Left lung (tissue), 10 donors: ENCODE measurements around the gene PRICKLE1. TPM values are rescaled to one million over a fixed set of nuclear protein-coding genes. Genes with fewer than 3 reads are reported as not detected.

Experiments
- ATAC-seq: fragments of 200-7000 bp; cut with Tn5 transposase; one replicate; pipeline ENCODE4 v1.9.1; 2020; ENCODE audit warnings: moderate library complexity
- DNase-seq, 4 donors: peaks; one replicate each; pipeline ENCODE4 v3.0.0-alpha.2; 2013 to 2020
- H3K27ac ChIP-seq, 2 donors: fragments of 200-600 bp; sonication (generic) in 1 of 2; one replicate each; pipeline versions ENCODE4 v1.5.0 to v1.8.0; 2020 to 2021
- H3K27me3 ChIP-seq, 2 donors: fragments of 200-600 bp; sonication (generic) in 1 of 2; one replicate each; pipeline versions ENCODE4 v1.5.0 to v1.8.0; 2020 to 2021
- H3K36me3 ChIP-seq, 2 donors: fragments of 200-600 bp; sonication (generic) in 1 of 2; one replicate each; pipeline versions ENCODE4 v1.5.0 to v1.8.0; 2020 to 2021
- H3K4me1 ChIP-seq, 2 donors: fragments of 200-600 bp; one replicate each; pipeline ENCODE4 v1.8.0; 2021
- H3K4me3 ChIP-seq, 2 donors: fragments of 200-600 bp; sonication (generic) in 1 of 2; one replicate each; pipeline versions ENCODE4 v1.5.0 to v1.8.0; 2020 to 2021; ENCODE audit warnings: mild to moderate bottlenecking in 1 of 2
- H3K9me3 ChIP-seq, 2 donors: fragments of 200-600 bp; sonication (generic) in 1 of 2; one replicate each; pipeline versions ENCODE4 v1.5.0 to v1.8.0; 2020 to 2021
- intact Hi-C, 2 donors: fragments of 100-400 bp; cut with DNase I; formaldehyde crosslinking; loops; one replicate each; pipeline versions ENCODE4 v1.11.2 to v1.14.2; 2022
- polyA plus RNA-seq, 6 donors: library from polyadenylated mRNA; unstranded; fragments of 120-200 nt; gene quantifications; one replicate each; pipeline ENCODE4 v1.2.1, GENCODE V29; 2013; ENCODE audit not compliant: insufficient read length in 6 of 6
- total RNA-seq, 2 donors: library from RNA; stranded (reverse); fragmentation: NEBNext Ultra II Directional; extraction: Animal tissue kit (Norgen Biotek cat#: 25700); gene quantifications; one replicate each; pipeline ENCODE4 v1.2.1, GENCODE V29; 2021
- TF ChIP-seq, protein P1 (sequence below), 2 donors: fragments of 200-600 bp; sonication (generic) in 1 of 2; IDR thresholded peaks; one replicate each; pipeline versions ENCODE4 v1.5.0 to v1.8.0; 2021; ENCODE audit warnings: antibody characterized with exemption in 2 of 2
- donor health status: DM: no; HTN: yes; CAD: no.
- donor health status: DM: no; HTN: no; CAD: no.

Gene PRICKLE1
- total and polyA plus RNA-seq, 8 donors = 17.4 to 62.8 (median 49.1) TPM

DNA sequence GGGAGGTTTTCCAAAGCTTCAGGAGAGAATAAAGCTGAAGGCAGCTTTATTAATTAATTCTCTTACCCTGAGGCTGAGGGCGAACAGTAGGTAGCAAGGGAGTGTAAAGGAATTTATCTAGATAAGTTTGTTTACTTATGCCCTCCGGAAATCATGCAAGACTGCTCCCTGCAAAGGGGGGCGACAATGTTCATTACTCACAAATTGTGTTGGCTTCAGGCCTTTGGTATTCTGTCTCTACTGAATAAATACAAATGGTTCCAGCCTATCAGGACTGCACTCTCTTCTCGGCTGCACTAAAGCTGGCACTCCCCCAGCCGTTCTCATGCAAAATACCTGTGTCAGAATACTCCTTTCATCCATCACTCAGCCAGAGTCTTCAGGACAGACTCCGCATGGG, 142.8 kb downstream of the PRICKLE1 start:
- Histone ChIP-seq H3K9me3 (no peaks in the 10 kb centered on the region), H3K36me3 (peaks cover 0 to 55% of the 10 kb centered on the region in 2 donors), H3K27ac (no peak overlapping the region), H3K27me3 (no peaks in the 10 kb centered on the region), H3K4me3 (no peak overlapping the region), H3K4me1 (peaks cover 0 to 10% of the 10 kb centered on the region in 2 donors)
- ATAC-seq (peak; percentile 25), DNase-seq (no peak)
- TF ChIP-seq, protein P1, sequence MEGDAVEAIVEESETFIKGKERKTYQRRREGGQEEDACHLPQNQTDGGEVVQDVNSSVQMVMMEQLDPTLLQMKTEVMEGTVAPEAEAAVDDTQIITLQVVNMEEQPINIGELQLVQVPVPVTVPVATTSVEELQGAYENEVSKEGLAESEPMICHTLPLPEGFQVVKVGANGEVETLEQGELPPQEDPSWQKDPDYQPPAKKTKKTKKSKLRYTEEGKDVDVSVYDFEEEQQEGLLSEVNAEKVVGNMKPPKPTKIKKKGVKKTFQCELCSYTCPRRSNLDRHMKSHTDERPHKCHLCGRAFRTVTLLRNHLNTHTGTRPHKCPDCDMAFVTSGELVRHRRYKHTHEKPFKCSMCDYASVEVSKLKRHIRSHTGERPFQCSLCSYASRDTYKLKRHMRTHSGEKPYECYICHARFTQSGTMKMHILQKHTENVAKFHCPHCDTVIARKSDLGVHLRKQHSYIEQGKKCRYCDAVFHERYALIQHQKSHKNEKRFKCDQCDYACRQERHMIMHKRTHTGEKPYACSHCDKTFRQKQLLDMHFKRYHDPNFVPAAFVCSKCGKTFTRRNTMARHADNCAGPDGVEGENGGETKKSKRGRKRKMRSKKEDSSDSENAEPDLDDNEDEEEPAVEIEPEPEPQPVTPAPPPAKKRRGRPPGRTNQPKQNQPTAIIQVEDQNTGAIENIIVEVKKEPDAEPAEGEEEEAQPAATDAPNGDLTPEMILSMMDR (IDR thresholded peaks at IDR 0.05) = no peak
- intact Hi-C loops = no loop called here

DNA sequence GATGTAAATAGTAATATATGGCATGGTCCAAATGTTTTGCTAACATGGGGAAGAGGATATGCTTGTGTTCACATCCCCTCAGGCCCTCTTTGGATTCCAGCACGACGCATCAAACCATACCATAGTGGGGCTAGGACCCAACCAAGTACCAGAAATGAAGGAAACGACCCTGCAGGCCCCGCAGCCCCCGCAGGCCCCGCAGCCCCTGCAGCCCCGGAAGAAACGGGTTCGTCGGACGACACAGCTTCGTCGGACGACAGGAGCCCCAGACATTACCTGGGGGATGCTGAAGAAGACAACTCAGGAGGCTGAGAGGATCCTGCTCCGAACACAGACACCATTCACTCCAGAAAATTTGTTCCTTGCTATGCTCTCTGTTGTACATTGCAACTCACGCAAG, 143.7 kb downstream of the PRICKLE1 start:
- no peak overlapping the region for H3K4me3 ChIP-seq
- ATAC-seq = no peak
- no peaks in the 10 kb centered on the region for H3K27me3 ChIP-seq
- DNase-seq = peak in 1 of 4 donors; percentile 41
- peaks cover 0 to 64% of the 10 kb centered on the region in 2 donors for H3K36me3 ChIP-seq
- H3K4me1 ChIP-seq = peaks cover 0 to 10% of the 10 kb centered on the region in 2 donors
- no peaks in the 10 kb centered on the region for H3K9me3 ChIP-seq
- no peak overlapping the region for H3K27ac ChIP-seq
- TF ChIP-seq, protein P1 (IDR thresholded peaks at IDR 0.05) = no peak
- intact Hi-C loops = no loop called here

DNA sequence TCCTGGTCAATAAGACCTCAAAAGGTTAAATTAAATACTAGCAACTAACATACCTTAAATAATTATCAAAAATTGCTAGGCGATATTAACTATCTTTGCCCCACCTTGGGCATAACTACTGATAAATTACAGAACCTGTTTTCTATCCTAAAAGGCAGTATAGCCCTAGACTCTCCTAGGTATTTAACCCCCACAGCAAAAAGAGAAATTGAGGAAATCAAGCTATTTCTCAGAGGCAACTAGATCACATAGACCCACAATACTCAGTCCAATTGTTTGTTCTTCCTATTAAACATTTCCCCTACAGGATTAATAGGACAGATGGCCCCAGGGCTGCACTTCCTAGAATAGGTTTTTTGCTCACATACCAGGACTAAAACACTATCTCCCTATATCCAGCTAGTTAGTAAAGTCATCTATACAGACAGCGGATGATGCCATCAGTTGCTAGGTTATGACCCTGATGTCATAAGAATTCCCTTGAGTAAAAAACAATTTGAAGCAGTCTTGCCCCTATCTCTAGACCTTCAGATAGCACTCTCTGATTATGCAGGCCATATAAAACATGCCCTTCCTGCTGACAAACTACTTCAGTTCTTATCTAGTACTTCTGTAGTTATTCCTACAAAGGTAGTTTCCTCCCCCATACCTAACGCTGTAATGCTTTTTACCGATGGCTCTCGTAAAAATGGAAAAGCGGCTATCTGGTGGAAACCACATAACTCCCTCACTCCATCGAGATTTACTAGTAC, 145.2 kb downstream of the PRICKLE1 start:
- DNase-seq (no peak), ATAC-seq (no peak)
- Histone ChIP-seq H3K4me3 (no peak overlapping the region), H3K9me3 (no peaks in the 10 kb centered on the region), H3K36me3 (peaks cover 0 to 65% of the 10 kb centered on the region in 2 donors), H3K27me3 (no peaks in the 10 kb centered on the region), H3K27ac (no peak overlapping the region), H3K4me1 (peaks cover 0 to 10% of the 10 kb centered on the region in 2 donors)
- intact Hi-C loops = no loop called here
- TF ChIP-seq, protein P1 (IDR thresholded peaks at IDR 0.05) = no peak

DNA sequence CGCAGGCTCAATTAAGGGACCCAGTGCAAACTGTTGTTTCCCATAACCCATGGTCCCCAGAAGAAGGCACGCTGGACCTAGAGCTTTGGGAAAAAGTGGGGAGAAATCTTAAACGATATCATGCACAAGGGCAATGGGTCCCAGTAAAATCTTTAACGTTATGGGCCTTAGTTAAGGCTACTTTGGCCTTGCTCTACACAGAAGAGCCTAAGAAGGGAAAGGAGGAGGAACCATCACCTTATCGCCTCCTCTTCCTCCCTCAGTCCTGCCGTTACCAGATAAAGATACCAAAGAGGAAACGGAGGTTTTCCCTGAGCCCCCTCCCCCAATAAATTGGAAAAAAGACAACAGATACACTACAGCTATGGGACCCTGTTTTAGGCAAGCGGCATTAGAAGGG, 146.7 kb downstream of the PRICKLE1 start:
- ATAC-seq (no peak), DNase-seq (no peak)
- peaks cover 0 to 10% of the 10 kb centered on the region in 2 donors for H3K4me1 ChIP-seq
- no peaks in the 10 kb centered on the region for H3K9me3 ChIP-seq
- no peak overlapping the region for H3K4me3 ChIP-seq
- peaks cover 0 to 57% of the 10 kb centered on the region in 2 donors for H3K36me3 ChIP-seq
- intact Hi-C loops = no loop called here
- H3K27ac ChIP-seq = no peak overlapping the region
- H3K27me3 ChIP-seq = no peaks in the 10 kb centered on the region
- TF ChIP-seq, protein P1 (IDR thresholded peaks at IDR 0.05) = no peak

DNA sequence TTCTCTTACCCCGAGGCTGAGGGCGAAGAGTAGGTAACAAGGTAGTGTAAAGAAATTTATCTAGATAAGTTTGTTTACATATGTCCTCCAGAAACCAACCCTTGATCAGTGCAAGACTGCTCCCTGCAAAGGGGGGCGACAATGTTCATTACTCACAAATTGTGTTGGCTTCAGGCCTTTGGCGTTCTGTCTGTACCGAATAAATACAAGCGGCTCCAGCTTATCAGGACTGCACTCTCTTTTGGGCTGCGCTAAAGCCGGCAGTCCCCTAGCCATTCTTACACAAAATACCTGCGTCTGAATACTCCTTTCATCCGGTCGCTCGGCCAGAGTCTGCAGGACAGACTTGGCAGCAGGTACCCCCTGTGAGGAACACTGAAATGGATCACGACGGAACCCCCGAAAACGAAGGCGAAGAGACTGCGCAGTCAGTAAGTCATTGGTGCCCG, 147.2 kb downstream of the PRICKLE1 start:
- no peak overlapping the region for H3K27ac ChIP-seq

More for the DNA sequence above, 147.2 kb downstream of the PRICKLE1 start:
- Histone ChIP-seq H3K4me3 (no peak overlapping the region), H3K36me3 (peaks cover 0 to 57% of the 10 kb centered on the region in 2 donors), H3K4me1 (peaks cover 0 to 4% of the 10 kb centered on the region in 2 donors), H3K9me3 (no peaks in the 10 kb centered on the region), H3K27me3 (no peaks in the 10 kb centered on the region)
- ATAC-seq = peak; percentile 33
- intact Hi-C loops = no loop called here
- peak in 1 of 4 donors; percentile 34 for DNase-seq
- TF ChIP-seq, protein P1 (IDR thresholded peaks at IDR 0.05) = no peak
